T-helper 1 cell treated with Interleukin-12 subunit alpha and Interleukin-12 subunit beta and Interleukin-4 antibody, amounts not matched to agents 30 ng/mL and 1 ng/mL, for 36 hours (primary cell): ENCODE measurements around the gene NUDT6. TPM values are rescaled to one million over a fixed set of nuclear protein-coding genes. Genes with fewer than 3 reads are reported as not detected.

Experiments used
- intact Hi-C: fragments of 100-400 bp; cut with micrococcal nuclease; formaldehyde crosslinking; loops from one replicate; pipeline ENCODE4 v1.15.1; 2024
- total RNA-seq: library from RNA; stranded (reverse); gene quantifications from 2 replicates; pipeline ENCODE4 v1.2.3, GENCODE V29; 2022

NUDT6 gene
- total RNA-seq, 1 donor from 2014 or later = 8.3 TPM

DNA sequence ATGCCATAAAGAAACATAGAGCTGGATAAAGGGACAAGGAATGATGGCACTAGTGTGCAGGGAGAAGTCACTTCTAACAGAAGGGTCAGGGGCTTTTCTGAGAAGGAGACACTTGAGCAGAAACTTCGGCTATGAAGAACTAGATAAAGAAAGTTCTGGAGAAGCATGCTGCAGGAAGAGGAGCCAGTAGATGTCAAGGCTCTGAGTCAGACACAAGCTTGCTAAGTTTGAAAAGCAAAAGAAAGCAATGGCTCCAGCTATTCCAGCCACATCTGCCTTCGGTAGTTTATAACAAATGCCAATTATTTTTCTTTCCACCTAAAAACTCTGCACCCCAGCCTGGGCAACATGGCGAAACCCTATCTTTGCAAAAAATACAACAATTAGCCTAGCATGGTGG is 7.5 kb downstream of the NUDT6 start:
- intact Hi-C loops = loop anchor here (1.0 kb wide), 1 partner anchor 157 kb away; no protein-coding TSS in a partner anchor

DNA sequence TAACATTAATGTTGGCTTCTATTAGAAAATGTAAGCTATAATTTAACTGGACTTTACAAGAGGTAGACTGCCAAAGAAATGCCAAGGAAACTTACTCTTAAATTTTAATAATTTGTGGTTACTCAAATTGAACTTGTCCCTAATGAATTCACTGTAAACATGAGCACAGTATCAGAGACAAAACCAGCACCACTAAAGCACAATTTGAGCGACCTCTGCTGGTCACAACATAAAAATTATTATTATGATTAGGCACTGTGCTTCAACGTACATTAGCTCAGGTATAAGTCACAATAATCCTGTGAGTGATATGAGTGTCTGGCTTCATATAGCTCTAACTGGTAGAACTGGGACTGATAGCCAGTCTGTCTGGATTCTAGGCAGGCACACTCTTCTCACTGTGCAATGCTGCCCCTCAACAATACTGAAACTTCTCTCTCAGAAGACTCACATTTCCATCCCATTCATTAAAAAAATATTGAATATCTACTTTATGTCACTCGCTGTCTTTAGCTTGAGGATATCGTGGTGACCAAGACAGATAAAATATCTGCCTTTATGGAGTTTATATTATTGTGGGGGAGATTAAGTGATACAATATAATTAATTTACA is 8.0 kb downstream of the NUDT6 start:
- intact Hi-C loops = loop anchor here (1.0 kb wide), 1 partner anchor 156 kb away; no protein-coding TSS in a partner anchor

DNA sequence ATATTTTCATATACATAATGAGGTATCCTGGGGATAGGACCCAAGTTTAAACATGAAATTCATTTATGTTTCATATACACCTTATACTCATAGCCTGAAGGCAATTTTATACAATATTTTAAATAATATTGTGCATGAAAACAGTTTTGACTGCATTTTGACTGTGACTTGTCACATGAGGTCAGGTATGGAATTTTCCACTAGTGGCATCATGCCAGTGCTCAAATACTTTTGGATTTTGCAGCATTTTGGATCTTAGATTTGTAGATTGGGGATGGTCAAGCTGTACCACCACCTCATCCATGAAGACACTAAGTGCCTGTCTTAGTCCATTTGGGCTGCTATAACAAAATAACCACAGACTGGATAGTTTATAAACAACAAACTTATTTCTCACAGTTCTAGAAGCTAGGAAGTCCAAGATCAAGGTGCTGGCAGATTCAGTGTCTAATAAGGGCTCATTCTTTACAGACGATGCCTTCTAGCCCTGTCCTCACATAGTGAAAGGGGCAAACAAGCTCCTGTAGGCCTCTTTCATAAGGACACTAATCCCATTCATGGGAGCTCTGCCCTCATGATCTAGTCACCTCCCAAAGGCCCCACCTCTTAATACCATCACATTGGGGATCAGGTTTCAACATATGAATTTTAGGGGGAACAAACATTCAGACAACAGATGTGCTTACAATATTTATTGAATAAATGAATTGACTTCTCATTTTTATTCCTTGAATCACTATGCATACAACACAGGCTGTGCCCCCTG is 9.4 kb downstream of the NUDT6 start:
- intact Hi-C loops = no loop called here

DNA sequence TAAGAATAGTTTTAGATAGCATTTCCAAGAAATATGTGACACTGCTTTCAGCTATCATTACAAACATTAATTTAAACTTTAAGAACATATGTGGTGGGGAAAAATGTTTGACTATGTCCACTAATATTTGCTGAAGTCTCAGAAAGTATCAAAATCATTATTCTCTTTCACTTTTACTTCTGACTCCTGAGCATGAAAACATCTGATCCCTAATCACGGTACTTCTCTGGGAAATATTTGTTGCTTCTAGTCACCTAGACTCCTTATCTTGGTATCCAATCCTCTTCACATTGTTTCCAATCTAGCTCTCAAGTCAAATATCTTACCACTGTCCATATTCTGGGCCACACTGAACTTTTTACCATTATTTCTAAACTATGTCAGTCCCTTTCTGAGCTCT is 10.8 kb downstream of the NUDT6 start:
- intact Hi-C loops = no loop called here

DNA sequence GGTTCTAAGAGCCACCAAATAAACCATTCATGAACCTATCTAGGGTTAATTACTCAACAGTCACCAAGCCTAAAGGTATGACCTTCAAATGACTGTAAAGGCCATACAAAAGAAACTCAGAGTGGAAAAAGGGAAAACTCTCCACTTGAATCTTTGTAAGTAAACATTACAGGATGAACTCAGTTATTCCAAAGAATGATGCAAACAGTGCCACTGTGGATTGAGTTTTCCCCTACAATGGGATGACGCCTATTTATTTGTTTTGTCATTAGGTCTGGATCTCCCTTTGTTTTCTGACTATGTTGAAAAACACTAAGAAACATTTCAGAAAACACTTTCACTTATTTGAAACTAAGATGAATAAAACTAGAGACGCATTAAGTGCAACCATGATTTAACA is 12.7 kb downstream of the NUDT6 start:
- intact Hi-C loops = no loop called here

DNA sequence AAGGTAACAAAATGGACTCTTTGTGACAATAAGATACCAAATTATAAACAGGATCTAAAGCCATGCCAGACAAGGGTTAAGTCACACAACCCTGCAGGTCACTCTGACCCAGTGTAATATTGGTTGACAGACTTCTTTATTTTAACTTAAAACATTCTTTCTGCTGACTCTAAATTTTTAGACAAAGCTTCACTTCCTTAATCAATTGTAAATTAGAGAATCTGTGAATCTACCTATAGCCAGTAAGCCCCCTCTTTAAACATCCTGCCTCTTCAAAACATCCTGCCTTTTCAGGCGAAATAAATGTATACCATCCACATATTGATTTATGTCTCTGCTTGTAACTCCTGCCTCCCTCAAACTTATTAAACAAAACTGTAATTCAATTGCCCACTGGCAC is 14.2 kb downstream of the NUDT6 start:
- intact Hi-C loops = no loop called here

DNA sequence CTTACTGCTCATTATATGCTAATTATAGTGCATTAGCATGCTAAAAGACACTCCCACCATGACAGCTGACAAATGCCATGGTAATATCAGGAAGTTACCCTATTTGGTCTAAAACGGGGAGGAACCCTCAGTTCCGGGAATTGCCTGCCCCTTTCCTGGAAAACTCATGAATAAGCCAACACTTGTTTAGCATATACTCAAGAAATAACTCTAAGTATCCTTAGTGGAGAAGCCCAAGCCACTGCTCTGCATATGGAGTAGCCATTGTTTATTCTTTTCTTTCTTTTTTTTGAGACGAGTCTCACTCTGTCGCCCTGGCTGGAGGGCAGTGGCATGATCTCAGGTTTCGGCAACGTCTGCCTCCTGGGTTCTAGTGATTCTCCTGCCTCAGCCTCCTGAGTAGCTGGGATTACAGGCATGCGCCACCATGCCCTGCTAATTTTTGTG is 15.5 kb downstream of the NUDT6 start:
- intact Hi-C loops = no loop called here

DNA sequence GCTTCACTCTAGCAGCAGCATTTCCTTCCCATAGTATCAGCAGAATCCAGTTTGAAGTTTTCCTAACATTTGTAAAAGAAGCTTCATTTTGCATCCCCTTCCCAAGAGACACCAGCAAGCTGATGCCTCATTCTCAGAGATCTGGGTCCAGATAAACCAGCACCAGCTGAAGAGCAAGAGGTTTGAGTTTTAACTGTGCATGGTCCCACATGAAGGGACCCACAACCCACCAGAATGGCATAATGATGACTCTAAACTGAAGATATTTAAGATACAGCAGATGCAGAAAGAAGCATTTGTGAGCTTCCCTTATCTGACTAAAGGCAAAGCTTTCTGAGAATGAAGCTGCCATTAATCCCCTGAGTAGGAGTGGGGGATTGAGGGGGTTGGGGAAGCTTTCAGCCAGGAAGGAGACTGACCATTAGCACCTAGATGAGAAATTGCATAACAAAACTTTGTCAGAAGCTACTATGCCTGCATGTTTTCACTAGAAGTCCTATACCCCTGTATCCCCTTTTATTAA is 18.6 kb downstream of the NUDT6 start:
- intact Hi-C loops = no loop called here

DNA sequence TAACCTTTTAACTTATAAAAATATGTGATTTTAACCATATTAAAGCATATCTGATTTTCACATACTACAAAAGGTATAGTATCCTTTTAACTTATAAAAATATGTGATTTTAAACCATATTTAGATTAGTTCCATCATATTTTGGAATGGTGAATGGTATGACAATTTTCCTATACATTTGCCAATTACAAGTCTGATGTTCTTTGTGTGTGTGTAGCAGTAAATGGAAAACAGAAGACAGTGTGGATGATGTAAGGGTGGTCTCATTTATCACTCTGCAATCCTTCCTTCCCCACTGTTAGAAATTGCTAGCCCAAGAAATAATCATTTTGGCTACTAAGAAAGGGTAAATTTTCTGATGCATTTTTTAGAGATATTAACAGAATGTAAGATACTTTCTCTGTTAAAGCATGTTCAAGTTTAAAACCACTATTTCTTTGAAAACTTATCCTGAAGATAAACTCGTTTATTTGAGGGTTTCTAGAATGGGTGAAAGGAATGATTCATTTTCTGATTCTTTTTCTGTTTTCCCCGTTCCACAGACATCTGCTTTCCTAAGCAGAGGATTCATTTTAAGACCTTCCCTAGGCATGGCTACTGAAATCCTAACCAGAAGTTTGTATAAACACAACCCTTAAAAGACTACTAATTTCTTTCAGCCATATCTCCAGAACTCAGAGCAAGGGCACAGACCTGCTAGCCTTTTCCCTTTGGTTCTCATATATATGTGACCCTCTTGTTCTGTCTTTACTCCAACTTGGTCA is 21.0 kb downstream of the NUDT6 start:
- intact Hi-C loops = no loop called here

DNA sequence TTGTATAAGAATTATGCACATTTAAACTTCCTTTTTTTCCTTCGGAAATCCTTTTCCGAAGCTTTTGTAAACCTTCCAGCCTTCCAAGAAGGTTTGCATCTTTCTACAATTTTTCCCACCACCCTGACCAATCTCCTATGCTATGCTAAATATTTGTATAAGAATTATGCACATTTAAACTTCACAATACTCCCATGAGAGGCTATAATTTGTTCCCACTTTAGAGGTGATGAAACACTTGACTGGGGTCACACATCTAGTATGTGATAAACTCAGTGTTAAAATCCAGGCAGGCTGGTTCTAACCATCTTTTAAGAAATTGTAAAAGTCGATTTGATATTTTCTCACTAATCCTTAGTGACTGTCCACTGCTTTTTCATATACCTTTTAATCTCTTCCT is 22.1 kb downstream of the NUDT6 start:
- intact Hi-C loops = no loop called here

DNA sequence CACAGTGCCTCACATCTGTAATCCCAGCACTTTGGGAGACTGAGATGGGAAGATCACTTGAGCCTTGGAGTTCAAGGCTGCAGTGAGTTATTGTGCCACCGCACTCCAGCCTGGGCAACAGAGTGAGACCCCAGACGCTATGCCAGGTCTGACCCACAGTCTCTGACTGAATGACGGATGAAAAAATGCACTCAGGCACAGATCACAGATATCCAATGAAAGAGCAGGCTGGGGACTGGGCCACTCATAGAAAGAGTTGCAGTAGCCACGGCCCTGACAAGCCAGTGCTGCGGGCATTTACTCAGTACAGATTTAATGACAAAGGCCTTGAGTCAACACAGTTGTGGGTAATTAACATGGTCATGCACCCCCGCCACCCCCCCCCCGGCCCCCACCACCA is 22.7 kb downstream of the NUDT6 start:
- intact Hi-C loops = no loop called here

DNA sequence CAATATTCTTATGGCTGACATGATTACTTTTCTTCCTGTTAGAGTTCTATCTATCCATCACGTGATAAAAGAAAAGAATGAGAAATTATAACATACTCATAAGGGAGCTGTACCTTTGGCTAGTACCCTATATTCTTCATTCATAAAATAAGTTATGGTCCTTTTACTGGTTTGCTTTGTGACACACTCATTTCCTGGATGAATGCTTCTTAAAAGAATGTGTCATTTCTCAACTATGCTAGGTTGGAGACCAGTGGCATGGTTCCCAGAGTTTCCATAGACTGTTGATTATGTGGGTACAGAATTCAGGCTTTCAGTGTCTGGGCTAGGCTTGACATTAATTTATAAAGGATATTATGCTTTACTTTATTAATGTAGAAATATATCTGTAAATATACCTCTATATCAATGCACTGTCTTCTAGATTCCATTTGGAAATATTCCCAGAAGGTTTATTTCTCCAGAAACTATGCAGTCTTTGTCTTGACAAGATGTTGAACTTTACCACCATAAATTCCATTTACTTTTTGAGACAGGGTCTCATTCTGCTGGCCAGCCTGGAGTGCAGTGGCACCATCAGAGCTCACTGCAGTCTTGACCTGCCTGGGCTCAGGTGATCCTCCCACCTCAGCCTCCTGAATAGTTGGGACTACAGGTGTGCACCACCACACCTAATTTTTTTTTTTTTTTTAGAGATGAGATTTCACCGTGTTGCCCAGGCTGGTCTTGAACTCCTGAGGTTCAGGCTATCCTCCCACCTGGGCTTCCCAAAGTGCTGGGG is 23.8 kb downstream of the NUDT6 start:
- intact Hi-C loops = no loop called here

DNA sequence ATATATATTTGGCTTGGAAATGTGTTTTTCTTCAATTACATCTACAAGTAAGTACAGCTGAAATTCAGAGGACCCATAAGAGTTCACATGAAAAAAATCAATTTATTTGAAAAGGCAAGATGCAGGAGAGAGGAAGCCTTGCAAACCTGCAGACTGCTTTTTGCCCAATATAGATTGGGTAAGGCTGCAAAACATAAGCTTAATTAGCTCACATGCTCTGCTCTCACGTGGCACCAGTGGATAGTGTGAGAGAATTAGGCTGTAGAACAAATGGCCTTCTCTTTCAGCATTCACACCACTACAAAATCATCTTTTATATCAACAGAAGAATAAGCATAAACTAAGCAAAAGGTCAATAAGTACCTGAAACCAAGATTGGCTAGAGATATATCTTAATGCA is 26.1 kb downstream of the NUDT6 start:
- intact Hi-C loops = no loop called here

DNA sequence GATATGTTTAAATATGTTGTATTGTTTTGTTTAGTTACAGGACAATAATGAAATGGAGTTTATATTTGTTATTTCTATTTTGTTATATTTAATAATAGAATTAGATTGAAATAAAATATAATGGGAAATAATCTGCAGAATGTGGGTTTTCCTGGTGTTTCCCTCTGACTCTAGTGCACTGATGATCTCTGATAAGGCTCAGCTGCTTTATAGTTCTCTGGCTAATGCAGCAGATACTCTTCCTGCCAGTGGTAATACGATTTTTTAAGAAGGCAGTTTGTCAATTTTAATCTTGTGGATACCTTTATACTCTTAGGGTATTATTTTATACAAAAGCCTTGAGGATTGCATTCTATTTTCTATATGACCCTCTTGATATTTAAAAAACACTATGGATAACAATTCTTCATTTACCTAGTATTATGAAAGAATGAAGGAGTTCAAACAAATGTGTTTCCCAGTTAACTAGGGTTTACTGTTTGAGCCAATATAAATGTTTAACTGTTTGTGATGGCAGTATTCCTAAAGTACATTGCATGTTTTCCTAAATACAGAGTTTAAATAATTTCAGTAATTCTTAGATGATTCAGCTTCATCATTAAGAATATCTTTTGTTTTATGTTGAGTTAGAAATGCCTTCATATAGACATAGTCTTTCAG is 26.9 kb downstream of the NUDT6 start:
- intact Hi-C loops = no loop called here

DNA sequence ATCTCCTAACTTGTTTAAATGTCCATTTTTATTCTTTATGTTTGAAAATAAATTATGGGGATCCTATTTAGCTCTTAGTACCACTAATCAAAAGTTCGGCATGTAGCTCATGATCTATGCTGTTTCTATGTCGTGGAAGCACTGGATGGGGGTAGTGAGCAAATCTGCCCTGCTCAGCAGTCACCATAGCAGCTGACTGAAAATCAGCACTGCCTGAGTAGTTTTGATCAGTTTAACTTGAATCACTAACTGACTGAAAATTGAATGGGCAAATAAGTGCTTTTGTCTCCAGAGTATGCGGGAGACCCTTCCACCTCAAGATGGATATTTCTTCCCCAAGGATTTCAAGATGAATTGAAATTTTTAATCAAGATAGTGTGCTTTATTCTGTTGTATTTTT is 27.6 kb downstream of the NUDT6 start:
- intact Hi-C loops = no loop called here

DNA sequence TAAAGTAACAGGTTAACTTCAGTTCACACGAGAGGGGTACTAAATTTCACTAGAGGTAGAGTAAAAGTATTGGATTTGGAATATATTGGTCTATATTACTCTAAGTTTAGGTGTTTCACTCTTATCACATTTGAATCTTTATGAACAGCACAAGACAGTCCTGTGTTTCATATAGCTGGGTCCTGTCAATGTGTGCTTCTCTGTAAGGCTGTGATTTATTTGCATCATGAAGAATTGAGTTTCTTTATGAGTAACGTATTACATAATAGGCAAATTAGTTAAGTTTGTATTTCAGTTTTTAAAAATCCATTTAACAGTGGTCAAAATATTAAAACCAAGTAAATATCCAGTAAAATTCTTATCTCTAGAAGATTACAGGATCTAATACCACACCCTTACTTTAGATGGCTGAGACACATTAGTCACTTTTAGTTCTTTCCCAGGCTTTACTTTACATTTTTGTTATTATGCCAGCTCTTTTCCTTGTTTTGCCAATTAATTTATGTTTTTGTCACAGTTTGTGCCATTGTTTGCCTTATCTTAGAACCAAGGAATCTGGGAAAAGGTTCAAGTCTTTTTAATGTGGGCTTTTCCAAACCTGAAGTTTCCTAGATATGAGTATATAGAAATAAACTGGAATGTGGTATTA is 32.1 kb downstream of the NUDT6 start:
- intact Hi-C loops = no loop called here

DNA sequence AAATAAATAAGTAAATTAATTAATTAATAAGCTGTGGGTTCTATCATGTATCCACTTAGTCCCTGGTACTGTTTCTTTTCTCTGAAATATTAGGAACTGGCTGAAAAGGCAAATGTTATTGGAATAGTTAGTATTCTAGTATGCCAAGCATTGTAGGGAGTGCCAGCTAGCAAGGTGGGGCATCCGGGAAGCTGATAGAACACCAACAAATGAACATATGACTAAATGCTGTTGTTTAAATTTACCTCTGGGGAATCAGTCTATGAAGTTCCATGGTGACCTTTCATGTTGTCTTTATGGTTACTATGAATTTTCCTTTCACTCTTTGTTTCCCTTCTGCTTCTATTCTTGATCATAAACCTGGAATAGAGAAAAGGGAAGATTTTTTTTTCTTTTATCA is 32.7 kb downstream of the NUDT6 start:
- intact Hi-C loops = no loop called here

DNA sequence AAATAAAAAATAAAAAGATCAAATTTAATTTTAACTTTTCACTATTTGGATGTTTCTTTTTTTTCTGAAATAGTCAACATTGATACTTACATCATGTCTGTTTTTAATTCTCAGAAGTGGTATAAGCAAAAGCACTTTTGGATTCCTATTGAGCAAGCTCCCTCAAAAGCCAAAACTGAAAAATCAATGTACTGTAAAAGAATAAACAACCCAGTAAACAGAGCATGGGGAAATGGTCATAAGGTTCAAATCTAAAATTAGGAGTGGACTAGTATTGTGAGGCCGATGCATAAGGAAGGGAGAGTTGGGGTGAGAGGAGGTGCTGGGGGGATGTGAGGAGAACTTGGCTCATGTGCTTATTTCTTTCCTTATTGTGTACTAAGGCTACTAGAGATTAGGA is 37.9 kb downstream of the NUDT6 start:
- intact Hi-C loops = loop anchor here (2.0 kb wide), 1 partner anchor 56 kb away; no protein-coding TSS in a partner anchor

DNA sequence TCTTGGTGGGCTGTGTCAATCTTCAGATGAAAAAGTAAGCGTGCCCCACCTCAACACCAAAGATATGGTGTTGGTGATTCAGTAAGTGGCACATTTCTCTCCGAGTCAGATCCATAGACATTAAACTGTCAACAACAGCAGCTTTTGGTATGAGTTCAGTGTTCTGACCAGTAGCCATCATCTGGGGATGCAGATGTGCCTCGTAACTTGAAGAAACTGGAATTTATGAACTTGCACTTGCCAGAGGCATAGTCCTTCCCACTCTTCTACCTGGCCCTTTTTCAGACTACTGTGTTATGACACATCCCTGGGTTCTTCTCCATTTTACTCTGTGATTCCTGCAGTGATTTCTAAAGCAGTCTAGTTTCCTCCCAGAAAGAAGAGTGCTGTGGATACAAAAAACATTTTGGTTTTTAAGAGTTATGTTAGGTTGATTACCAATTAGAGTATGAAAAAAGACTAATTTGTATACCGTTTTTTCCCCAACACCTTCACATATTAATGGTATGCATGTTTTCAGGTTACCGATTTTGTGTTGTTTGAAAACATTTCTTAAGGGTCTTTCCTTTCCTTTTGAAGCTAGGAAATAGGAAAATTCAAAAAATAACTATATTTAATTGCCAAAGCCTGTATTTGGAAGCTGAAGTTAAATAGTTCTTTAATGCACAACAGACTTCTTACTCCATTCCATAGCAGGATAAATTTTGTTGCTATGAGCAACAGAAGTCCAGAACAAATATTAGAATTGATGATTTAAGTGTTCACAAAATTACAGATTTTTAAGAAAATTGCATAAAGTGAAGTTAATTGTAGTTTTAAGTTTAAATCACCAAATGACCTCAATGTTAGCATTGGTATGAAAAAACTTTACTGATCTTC is 39.3 kb downstream of the NUDT6 start:
- intact Hi-C loops = no loop called here
